Iris pigment epithelial cell (primary cell): Measurements from ENCODE around the gene RANBP3L.

Experiments used
- DNase-seq: peaks from one replicate; pipeline ENCODE4 v3.0.0-alpha.2; 2011; ENCODE audit warnings: low read depth

RANBP3L gene

DNA sequence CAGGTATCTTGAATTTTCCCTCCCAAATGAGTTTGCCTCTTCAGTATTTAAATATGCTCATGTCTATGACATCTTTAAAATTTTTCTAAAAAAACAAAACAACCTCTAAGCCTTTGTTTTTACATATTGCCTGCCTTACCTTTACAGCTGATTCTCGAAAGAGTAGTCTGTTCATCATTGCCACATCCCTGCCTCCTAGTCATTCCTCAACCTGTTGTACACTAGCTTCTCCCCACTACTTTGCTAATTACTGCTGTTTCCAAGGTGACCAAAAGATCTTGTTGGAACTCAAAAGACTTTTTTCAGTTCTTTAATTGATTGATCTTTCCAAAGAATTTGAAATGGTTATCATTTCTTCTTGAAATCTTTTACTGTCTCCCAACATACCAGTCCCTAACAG is 58.0 kb downstream of the RANBP3L start:
- no peak for DNase-seq

- no peak for DNase-seq
These were observed 58.9 kb downstream of the RANBP3L start for GRCh38 chr5:36242534-36243485.

DNA sequence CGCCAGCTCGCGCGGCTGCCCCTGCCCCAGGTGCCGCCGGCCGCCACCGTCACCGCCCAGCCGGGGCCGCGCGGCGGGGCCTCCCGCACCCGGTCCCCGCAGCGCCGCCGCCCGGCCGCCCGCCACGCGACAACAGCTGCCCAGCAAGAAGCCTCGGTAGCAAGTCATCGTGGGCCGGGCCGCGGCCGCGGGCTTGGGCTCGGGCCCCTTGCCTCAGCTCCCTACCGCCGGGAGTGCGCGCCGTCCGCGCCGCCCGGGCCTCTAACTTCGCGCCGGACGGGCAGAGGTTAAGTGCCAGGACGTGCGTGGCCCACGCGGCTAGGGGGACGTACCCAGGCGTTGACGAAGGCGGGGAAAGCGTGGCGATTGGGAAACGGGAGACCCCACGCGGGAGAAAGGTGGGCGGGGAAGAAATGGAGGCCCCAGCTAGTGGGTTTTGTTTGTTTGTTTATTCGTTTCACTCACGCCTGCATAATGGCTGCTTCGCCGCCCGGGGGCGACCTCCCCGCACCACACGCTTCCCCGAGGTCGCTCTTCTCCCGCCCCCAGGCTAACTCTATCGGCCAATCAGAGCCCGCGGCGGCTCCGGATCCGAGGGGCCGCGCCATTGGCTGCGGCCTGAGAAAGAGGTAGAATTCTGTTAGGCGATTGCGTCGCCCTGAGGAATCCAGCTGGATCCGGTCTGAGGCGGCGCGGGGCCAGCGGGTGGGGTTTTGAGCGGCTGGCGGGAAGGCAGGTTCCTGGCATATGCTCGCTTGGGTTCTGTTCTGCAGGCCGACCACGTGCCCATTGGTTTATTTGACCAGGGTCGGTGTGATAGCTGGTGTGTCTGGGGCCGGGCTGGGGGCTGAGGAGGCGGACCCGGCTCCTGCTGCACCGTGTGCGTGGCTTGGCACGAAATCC is 59.8 kb downstream of the RANBP3L start, which contains the start of gene NADK2:
Gene NADK2, minus strand, starts transcription at position 295 of the 903 bp plus-strand sequence. Its CDS starts 127 bp downstream, at position 168.
- DNase-seq: peak; percentile 96

GRCh38 chr5:36240779-36241630 is 60.7 kb downstream of the RANBP3L start:
- peak; percentile 75 for DNase-seq

DNA sequence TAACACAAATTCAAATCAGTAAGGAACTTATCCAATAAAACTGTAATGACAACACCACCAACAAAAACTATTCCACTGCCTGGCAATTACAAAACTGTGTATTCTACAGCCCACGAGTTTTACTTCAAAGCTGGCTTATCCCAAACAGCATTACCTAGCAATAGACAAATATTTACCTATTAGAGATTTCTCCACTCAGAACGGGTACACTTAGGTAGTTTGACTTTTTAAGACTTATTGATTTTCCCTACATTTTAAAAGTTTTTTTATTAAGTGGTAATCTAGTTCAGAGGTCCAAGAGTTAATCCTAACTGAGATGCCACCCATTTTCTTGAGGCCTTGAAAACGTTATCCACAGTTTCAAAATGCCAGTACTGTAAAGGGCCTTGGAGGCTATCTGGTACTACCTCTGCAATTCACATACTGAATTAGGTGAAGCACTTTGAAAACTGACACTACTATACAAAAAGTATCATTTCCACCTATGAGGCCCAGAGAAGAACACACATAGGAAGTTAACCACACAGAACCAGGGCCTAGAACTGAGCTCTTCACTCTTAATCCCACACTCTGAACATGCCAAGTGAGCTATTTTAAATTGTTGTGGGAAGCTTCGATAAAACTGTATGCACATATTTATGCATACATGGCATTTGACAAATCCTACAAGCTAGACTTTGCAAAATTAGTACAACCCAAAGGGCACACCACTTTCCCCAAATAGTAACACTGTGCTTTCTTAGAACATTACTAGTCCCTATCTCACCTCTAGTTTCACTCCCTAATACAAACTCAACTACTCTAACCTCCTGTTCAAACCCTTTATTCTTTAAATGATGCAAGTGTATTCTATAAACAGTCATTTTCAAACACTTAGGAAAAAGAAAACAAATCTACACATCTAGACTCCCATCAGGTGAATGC is 62.1 kb downstream of the RANBP3L start:
- DNase-seq: no peak

- DNase-seq: no peak
These were observed 63.0 kb downstream of the RANBP3L start for GRCh38 chr5:36238502-36239295.

- DNase-seq: no peak
These were observed 64.0 kb downstream of the RANBP3L start for GRCh38 chr5:36237751-36238150.

GRCh38 chr5:36236801-36237200 is 64.9 kb downstream of the RANBP3L start:
- no peak for DNase-seq

GRCh38 chr5:36232533-36232932 is 69.2 kb downstream of the RANBP3L start:
- DNase-seq: no peak

DNA sequence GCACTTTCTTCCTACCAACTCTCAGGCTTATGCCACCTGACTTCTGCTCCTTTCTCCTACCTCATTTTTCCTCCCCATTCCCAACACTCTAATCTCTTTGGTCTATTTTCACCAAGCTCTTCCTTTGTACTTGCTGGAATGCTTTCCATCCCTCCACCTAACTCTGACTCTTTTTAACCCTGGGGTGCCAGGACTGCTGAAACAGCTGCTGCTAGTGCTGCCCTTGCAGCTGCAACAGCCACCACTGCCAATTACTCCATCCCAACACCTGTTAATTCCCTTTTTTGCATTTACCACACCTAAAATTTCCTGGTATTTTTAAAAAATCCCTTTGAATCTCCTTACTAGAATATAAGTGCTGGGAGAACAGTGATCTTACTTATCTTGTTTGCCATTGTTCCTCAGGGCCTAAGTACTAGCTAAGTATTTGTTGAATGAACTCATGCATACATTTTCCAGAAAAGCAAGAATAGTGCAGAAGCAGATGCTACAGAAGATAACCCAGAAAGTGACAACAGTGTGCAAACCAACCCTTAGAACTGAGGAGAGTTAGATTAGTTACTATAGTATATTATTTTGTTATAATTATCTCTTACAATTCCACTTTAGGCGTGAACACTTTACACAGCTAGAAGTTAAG is 71.4 kb downstream of the RANBP3L start:
- DNase-seq: no peak

- no peak for DNase-seq
These were observed 73.2 kb downstream of the RANBP3L start for GRCh38 chr5:36228505-36228904.

GRCh38 chr5:36227046-36227445 is 74.7 kb downstream of the RANBP3L start:
- no peak for DNase-seq

DNA sequence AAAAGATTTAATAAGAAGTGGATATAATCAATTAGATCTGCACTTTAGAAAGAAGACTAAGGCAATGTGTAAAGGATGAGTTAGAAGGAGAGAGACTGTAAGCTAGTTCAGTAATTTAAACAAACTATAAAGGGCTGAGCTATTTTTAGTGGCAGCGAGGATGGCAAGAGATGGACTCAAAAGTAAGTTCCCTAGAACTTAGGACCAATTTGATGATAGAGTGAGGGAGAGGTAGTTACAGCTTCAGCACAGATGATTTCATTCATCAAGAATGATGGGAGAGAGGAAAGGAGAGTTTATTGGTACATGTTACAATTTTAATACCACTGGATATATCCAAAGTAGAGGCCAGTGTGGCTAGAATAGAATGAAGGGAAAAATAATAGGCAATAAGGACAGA is 79.1 kb downstream of the RANBP3L start:
- DNase-seq: no peak

DNA sequence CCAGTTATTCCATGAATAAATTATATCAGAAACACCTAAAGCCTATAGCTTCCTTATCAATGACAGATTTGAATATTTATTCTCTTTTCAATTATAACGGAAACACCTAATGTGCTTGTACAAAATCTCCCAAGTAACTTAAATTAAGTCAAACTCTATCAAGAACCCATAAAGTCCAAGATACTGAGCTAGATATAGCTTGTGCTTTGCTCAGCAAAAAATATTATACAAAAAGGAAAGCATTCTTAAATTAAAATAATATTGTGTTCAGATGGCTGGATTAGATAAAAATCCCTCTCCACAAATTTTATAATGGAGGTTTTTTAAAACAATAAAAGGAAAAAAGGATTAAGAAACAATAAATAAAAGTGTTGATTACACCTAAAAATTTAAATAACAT is 83.7 kb downstream of the RANBP3L start:
- DNase-seq: no peak

DNA sequence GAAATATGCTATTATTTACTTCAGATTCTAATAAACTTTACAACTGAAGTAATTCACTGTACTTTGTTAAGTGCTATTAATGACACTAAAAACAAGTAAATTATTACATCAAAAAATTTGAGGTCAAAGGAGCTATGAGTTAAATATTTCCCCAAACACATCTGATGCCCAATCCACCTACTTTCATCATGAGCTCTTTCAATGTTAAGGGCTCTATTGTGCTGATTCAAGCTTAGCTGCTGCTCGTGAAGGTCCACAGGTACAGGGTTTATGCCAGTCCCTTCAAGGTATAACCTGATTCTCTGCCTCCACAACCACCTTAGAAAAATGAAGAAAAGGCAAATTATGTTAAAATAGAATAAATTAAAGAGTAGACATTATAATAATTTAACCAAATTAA is 84.1 kb downstream of the RANBP3L start:
- no peak for DNase-seq

DNA sequence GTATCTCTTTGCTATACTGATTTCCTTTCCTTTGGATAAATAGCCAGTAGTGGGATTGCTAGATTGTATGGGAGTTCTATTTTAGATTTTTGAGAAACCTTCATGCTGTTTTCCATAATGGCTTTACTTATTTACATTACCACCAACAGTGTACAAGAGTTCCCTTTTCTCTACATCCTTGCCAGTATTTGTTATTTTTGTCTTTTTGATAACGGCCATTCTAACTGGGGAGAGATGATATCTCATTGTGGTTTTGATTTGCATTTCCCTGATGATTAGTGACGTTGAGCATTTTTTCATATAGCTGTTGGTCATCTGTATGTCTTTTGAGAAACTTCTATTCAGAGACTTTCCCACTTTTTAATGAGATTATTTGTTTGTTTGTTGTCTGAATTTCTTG is 85.8 kb downstream of the RANBP3L start:
- DNase-seq: peak; percentile 15

GRCh38 chr5:36214436-36214835 is 87.3 kb downstream of the RANBP3L start:
- no peak for DNase-seq

- DNase-seq: peak; percentile 51
These were observed 92.0 kb downstream of the RANBP3L start for GRCh38 chr5:36209664-36210063.

GRCh38 chr5:36208786-36209185 is 92.9 kb downstream of the RANBP3L start:
- no peak for DNase-seq
